GM18511 (cell line): Measurements from ENCODE around the gene SEMA4B.
"Not testable (repeated sequence)": the region's sequence is repeated elsewhere in the genome, so short reads cannot be mapped to it uniquely, and the experiment has no call there.

Source experiments
- ATAC-seq: cut with Tn5 transposase; IDR thresholded peaks from one replicate; pipeline ENCODE4 v1.9.1; 2021; ENCODE audit warnings: mild to moderate bottlenecking, moderate library complexity; ENCODE audit not compliant: unreplicated experiment

SEMA4B gene

DNA sequence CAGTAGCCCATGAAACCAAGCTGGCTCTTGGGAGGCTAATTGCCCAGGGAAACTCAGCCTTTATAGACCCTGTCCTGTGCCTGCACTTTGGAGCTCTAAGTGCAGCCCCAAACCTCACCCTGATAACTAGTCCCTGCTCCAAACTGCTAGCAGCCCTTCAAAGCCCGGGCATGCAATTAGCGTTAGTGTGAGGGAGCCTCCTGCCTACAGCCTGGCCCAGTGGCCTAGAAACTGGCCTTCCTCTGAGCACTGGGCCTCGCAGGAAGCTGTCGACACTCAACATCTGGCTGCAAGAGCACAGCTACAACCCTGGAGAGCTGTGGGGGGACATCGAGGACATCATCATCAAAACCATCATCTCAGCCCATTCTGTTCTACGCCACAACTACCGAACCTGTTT is 56.6 kb downstream of the SEMA4B start:
- no peak for ATAC-seq

DNA sequence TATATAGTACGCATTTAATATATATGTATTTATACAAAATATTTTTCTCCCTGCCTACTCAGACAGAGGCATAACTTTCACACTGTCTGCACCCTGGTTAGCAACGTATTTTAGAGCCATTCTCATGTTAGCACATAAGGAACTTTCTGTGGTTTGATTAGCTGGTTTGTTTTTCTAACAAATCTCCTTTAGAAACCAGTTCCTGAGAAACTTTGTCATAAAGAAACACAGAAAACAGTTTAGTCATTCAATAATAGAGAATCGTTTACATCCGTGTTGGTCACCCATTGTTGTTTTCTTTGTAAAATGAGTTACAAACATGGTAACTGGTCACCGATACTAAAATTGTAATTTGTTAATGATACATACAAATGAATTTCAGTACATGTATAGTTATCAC is 58.4 kb downstream of the SEMA4B start:
- ATAC-seq = no peak

- not testable (repeated sequence) for ATAC-seq
These were observed 59.6 kb downstream of the SEMA4B start for GRCh38 chr15:90260731-90261130.

- ATAC-seq = no peak
These were observed 60.7 kb downstream of the SEMA4B start for GRCh38 chr15:90261811-90262210.

DNA sequence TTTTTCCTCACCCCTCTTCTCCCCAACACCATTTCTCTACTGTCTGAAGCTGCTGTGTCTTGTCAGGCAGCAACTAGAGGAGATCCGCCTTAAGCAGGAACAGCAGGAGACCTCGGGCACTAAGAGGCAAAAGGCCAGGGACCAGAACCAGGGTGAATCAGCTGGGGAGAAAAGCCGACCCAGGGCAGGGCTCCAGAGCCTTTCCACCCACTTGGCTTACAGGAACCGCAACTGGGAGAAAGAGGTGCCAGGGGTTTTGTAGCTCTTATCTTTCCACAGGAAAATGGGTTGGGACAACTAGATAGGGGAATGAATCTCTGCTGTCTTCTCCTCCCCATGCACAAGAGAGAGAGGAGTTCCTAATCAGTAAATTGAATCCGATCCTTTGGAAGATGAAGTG is 61.3 kb downstream of the SEMA4B start:
- ATAC-seq = no peak

GRCh38 chr15:90264671-90265070 is 63.5 kb downstream of the SEMA4B start:
- ATAC-seq = no peak

DNA sequence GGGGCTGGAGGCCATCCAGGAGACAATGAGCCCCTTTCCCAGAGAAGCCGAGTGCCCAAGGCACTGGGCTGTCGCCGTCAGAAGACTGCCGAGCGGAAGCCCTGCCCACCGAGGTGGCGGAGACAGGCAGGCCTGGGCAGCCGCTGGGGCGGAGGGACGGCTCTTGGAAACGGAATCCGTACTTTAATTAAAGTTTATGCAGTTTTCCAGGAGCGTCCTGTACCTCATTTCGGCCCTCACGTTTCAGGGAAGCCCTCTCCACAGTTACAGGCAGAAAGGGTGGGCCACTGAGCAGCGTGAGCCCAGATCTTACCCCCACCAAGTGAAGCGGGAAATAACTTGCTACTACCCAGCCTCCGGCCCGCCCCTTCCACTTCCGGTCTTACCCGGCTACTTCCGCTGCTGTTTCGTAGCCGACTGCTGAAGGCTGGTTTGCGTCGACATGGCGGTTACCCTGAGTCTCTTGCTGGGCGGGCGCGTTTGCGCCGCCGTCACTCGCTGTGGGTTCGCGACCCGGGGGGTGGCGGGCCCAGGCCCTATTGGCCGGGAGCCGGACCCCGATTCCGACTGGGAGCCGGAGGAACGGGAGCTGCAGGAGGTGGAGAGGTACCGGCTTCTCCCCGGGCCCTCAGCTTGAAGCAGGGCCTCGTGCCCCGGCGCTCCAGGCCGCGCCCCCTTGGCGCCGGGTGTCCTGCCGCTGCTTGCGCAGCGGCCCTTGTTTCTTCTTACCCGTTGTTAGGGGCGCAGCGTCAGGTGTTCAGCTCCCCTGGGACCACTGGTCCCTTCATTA is 64.3 kb downstream of the SEMA4B start, which contains the start of gene NGRN:
Gene NGRN, plus strand, starts transcription at position 402 of the 790 bp plus-strand sequence. Its CDS starts 41 bp downstream, at position 443.
- peak; percentile 96 for ATAC-seq

DNA sequence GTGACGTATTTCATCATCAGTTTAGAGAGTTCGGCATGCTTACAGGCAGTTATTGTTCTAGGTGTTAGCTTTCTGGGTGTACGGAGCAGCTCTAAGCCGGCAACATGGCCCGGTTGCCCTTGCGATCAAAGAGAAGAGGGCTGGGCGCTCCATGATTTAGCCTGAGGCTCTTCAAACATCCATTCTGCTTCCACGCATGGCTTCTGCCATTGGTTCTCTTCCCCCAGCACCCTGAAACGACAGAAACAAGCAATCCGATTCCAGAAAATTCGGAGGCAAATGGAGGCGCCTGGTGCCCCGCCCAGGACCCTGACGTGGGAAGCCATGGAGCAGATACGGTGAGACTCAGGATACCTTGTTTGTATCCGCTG is 64.9 kb downstream of the SEMA4B start:
- peak; percentile 15 for ATAC-seq

DNA sequence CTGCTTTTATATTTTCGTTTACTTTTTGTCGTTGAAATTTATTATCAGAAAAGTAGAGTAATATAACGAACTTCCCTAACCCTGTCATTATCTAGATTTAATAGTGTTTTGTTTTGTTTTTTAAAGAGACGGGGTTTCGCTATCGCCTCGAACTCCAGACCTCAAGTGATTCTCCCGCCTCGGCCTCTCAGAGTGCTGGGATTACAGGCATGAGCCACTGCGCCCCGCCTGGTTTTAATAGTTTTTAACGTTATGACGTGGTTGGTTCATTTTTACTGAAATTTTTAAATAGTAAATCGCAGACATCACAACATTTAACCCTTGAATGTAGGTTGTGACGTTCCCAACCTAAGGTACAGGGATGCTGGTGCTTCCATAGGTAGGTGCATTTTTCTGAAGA is 65.4 kb downstream of the SEMA4B start:
- ATAC-seq = no peak

GRCh38 chr15:90268415-90268814 is 67.3 kb downstream of the SEMA4B start:
- no peak for ATAC-seq

DNA sequence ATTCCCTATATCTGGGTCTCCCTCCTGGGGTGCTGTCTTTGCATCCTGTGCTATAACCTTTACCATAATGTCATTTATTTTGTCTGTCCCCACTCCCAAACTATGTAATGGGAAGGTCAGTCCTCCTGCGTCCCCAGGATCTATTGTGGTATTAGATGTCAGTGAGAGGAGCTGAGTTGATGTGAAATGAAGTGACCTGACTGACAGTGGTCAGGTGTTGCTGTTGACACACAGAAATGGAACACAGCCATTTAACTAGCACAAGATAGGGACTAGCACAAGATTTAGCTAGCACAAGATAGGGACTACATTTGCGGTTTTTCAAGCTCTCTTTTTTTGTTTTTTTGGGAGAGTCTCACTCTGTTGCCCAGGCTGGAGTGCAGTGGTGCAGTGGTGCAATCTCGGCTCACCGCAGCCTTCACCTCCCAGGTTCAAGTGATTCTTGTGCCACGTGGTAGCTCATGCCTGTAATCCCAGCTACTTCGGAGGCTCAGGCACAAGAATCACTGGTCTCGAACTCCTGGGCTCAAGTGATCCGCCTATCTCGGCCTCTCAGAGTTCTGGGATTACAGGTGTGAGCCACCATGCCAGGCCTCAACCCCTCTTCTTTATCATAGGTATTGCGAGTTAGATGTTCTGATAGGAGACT is 69.5 kb downstream of the SEMA4B start:
- no peak for ATAC-seq

- ATAC-seq = no peak
These were observed 70.5 kb downstream of the SEMA4B start for GRCh38 chr15:90271459-90272166.

DNA sequence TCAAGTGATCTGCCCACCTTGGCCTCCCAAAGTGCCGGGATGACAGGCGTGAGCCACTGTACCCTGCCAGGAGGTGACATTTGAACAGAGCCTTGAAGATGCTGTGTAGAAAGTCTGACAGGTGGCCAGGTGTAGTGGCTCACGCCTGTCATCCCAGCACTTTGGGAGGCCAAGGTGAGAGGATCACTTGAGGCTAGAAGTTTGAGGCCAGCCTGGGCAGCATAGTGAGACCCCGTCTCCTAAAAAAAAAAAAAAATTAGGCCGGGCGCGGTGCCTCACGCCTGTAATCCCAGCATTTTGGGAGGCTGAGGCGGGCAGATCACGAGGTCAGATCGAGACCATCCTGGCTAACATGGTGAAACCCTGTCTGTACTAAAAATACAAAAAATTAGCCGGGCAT is 77.3 kb downstream of the SEMA4B start:
- not testable (repeated sequence) for ATAC-seq
